Measurements from ENCODE around the gene RGMB.
"Not testable (repeated sequence)": the region's sequence is repeated elsewhere in the genome, so short reads cannot be mapped to it uniquely, and the experiment has no call there.

DNA sequence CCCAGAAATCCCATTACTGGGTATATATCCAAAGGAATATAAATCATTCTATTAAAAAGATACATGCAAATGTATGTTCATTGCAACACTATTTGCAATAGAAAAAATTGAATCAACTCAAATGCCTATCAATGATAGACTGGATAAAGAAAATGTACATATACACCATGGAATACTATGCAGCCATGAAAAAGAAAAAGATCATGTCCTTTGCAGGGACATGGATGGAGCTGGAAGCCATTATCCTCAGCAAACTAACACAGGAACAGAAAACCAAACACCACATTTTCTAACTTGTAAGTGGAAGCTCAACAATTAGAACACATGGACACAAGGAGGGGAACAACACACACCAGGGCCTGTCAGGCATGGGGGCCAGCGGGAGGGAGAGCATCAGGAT lies 25.2 kb upstream of the RGMB start:
- TF ChIP-seq, protein P1, sequence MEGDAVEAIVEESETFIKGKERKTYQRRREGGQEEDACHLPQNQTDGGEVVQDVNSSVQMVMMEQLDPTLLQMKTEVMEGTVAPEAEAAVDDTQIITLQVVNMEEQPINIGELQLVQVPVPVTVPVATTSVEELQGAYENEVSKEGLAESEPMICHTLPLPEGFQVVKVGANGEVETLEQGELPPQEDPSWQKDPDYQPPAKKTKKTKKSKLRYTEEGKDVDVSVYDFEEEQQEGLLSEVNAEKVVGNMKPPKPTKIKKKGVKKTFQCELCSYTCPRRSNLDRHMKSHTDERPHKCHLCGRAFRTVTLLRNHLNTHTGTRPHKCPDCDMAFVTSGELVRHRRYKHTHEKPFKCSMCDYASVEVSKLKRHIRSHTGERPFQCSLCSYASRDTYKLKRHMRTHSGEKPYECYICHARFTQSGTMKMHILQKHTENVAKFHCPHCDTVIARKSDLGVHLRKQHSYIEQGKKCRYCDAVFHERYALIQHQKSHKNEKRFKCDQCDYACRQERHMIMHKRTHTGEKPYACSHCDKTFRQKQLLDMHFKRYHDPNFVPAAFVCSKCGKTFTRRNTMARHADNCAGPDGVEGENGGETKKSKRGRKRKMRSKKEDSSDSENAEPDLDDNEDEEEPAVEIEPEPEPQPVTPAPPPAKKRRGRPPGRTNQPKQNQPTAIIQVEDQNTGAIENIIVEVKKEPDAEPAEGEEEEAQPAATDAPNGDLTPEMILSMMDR (conservative IDR thresholded peaks at IDR 0.05; ENCODE audit: low read depth, low read length), result not testable (repeated sequence)
- TF ChIP-seq EZH2 (IDR thresholded peaks at IDR 0.05; ENCODE audit: borderline replicate concordance, low read depth, low read length, poor library complexity, severe bottlenecking), result not testable (repeated sequence)

Data from A673 (cell line).